ENCODE data around the gene RGCC.
"Not testable (repeated sequence)": the region's sequence is repeated elsewhere in the genome, so short reads cannot be mapped to it uniquely, and the experiment has no call there.

RGCC gene

GRCh38 chr13:41416276-41416675 is 41.1 kb upstream of the RGCC start:
- H3K4me3 ChIP-seq (ENCODE audit: low read depth, low read length): no peak overlapping the region
- TF ChIP-seq CTCF (IDR thresholded peaks at IDR 0.05; ENCODE audit: borderline replicate concordance, insufficient read depth, low read depth, low read length): no peak

GRCh38 chr13:41418027-41418426 is 39.3 kb upstream of the RGCC start:
- no peak overlapping the region for H3K4me3 ChIP-seq (ENCODE audit: low read depth, low read length)
- no peak for TF ChIP-seq CTCF (IDR thresholded peaks at IDR 0.05; ENCODE audit: borderline replicate concordance, insufficient read depth, low read depth, low read length)

- no peak overlapping the region for H3K4me3 ChIP-seq (ENCODE audit: low read depth, low read length)
- no peak for TF ChIP-seq CTCF (IDR thresholded peaks at IDR 0.05; ENCODE audit: borderline replicate concordance, insufficient read depth, low read depth, low read length)
These were observed 38.6 kb upstream of the RGCC start for GRCh38 chr13:41418731-41419130.

GRCh38 chr13:41419206-41419605 is 38.1 kb upstream of the RGCC start:
- no peak overlapping the region for H3K4me3 ChIP-seq (ENCODE audit: low read depth, low read length)
- TF ChIP-seq CTCF (IDR thresholded peaks at IDR 0.05; ENCODE audit: borderline replicate concordance, insufficient read depth, low read depth, low read length): no peak

- TF ChIP-seq CTCF (IDR thresholded peaks at IDR 0.05; ENCODE audit: borderline replicate concordance, insufficient read depth, low read depth, low read length): no peak
- no peak overlapping the region for H3K4me3 ChIP-seq (ENCODE audit: low read depth, low read length)
These were observed 37.2 kb upstream of the RGCC start for GRCh38 chr13:41420146-41420545.

GRCh38 chr13:41421330-41421729 is 36.0 kb upstream of the RGCC start:
- not testable (repeated sequence) for H3K4me3 ChIP-seq (ENCODE audit: low read depth, low read length)

- not testable (repeated sequence) for H3K4me3 ChIP-seq (ENCODE audit: low read depth, low read length)
These were observed 35.4 kb upstream of the RGCC start for GRCh38 chr13:41421983-41422382.

- H3K4me3 ChIP-seq (ENCODE audit: low read depth, low read length): not testable (repeated sequence)
These were observed 34.1 kb upstream of the RGCC start for GRCh38 chr13:41423259-41423658.

- not testable (repeated sequence) for H3K4me3 ChIP-seq (ENCODE audit: low read depth, low read length)
These were observed 32.7 kb upstream of the RGCC start for GRCh38 chr13:41424675-41425074.

GRCh38 chr13:41426047-41426446 is 31.3 kb upstream of the RGCC start:
- no peak overlapping the region for H3K4me3 ChIP-seq (ENCODE audit: low read depth, low read length)
- no peak for TF ChIP-seq CTCF (IDR thresholded peaks at IDR 0.05; ENCODE audit: borderline replicate concordance, insufficient read depth, low read depth, low read length)
